ENCODE data around the gene MCM7.
A peak's percentile ranks its signal among the peaks of the same experiment; 100 is the strongest.
"Not testable (repeated sequence)": the region's sequence is repeated elsewhere in the genome, so short reads cannot be mapped to it uniquely, and the experiment has no call there.

The MCM7 gene

DNA sequence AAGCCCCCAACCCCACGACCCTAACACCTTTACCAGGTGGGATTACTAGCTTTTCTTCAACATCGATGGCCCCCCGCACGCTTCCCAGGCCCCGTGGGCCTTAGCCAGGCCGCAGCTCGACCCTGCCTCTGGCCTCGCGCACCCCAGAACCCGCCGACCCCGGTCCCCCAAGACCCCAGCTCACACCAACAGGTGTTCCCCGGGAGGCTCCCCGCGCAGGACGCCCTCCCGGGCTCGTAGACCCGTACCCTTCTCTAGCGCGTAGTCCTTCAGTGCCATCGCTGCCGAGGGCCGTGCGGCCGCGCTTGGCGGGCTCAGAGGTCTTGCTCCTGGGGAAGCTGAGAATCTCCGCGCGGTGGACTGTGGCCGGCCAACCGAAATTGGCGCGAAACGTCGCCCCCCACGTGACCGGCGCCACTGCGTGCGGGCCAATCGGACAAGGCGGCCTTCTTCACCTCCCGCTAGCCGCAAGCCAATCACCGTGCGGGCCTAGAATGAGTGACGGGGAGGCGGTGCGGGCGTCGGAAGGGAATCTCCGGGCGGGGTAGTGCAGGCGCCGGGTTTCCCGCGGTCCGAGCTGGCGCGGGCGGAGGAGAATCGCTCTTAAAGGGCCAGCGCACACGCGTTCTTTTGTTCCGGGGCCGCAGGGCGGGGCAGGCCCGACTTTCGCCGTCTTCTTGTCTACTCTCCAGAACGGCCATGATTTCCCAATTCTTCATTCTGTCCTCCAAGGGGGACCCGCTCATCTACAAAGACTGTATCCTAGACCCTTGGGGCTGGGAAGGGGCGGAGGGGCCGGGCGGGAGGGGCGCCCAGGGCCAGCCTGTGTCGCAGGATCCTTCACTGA is at the start of gene MCM7, which contains the start of gene AP4M1:
Gene MCM7 (minus strand): TSS at position 382 of the 847 bp plus-strand sequence. CDS start 103 bp downstream, at position 279.
Gene AP4M1 (plus strand): TSS at position 628 of the 847 bp plus-strand sequence. CDS start 72 bp downstream, at position 700.
- peak; percentile 97 for DNase-seq (ENCODE audit: low spot score)

- peak; percentile 97 for DNase-seq (ENCODE audit: low spot score)
Measured at GRCh38 chr7:100148559-100149328, 47.5 kb upstream of the MCM7 start, which contains the start of gene LAMTOR4. Gene LAMTOR4, plus strand, starts transcription at chr7:100148918. Its CDS starts 55 bp downstream, at chr7:100148973.

- no peak for DNase-seq (ENCODE audit: low spot score)
Measured at GRCh38 chr7:100148225-100148558, 47.0 kb upstream of the MCM7 start.

DNA sequence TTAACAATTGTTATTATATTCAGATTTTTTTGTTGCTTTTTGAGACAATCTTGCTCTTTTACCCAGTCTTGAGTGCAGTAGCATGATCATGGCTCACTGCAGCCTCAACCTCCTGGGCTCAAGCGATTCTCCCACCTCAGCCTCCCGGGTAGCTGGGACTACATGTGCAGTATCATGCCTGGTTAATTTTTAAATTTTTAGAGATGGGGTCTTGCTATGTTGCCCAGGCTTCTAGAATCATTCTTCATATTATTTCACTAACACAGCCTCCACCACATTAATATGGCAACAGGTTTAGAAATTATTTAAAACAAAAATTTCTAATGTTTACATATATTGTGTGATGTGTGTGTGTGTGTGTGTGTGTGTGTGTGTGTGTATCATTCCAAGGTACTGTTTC is 46.1 kb upstream of the MCM7 start:
- no peak for DNase-seq (ENCODE audit: low spot score)

DNA sequence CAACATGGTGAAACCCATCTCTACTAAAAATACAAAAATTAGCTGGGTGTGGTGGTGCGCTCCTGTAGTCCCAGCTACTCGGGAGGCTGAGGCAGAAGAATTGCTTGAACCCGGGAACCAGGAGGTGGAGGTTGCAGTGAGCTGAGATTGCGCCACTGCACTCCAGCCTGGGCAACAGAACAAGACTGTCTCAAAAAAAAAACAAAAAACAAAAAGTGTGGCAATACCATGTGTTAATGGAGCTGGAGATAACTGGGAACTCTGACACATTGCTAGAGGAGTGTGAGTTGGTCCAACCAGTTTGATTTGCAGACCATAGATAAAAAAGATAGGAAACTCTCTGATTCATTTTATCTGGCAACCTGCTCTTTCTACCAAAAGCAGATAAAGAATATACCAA is 45.2 kb upstream of the MCM7 start:
- not testable (repeated sequence) for DNase-seq (ENCODE audit: low spot score)

DNA sequence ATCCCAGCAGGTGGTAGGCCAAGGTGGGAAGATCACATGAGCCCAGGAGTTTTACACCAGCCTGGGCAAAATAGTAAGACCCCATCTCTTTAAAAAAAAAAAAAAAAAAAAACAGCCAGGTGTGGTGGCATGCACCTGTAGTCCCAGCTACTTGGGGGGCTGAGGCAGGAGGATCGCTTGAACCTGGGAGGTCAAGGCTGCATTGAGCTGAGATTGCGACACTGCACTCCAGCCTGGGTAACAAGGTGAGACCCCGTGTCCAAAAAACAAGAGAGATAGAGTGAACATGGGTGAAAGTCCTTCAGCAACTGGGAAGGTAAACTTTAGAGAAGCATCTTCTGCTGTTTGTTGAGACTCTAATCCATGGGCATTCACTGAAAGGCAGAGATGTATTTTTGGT is 41.3 kb upstream of the MCM7 start:
- DNase-seq (ENCODE audit: low spot score), result no peak

- DNase-seq (ENCODE audit: low spot score), result no peak
Measured at GRCh38 chr7:100141555-100141949, 40.4 kb upstream of the MCM7 start.

- no peak for DNase-seq (ENCODE audit: low spot score)
Measured at GRCh38 chr7:100137851-100138760, 36.9 kb upstream of the MCM7 start.

- DNase-seq (ENCODE audit: low spot score), result peak; percentile 67
Measured at GRCh38 chr7:100132697-100133151, 31.5 kb upstream of the MCM7 start.

- no peak for DNase-seq (ENCODE audit: low spot score)
Measured at GRCh38 chr7:100132126-100132525, 30.9 kb upstream of the MCM7 start.

GRCh38 chr7:100130608-100131453 is 29.6 kb upstream of the MCM7 start:
- peak; percentile 45 for DNase-seq (ENCODE audit: low spot score)

- DNase-seq (ENCODE audit: low spot score), result not testable (repeated sequence)
Measured at GRCh38 chr7:100130220-100130607, 29.0 kb upstream of the MCM7 start.

- no peak for DNase-seq (ENCODE audit: low spot score)
Measured at GRCh38 chr7:100128637-100128963, 27.4 kb upstream of the MCM7 start.

- no peak for DNase-seq (ENCODE audit: low spot score)
Measured at GRCh38 chr7:100127866-100128636, 26.9 kb upstream of the MCM7 start.

- peak; percentile 84 for DNase-seq (ENCODE audit: low spot score)
Measured at GRCh38 chr7:100126931-100127865, 26.0 kb upstream of the MCM7 start, which contains the start of gene MBLAC1. Gene MBLAC1, plus strand, starts transcription at chr7:100126967. Its CDS starts 429 bp downstream, at chr7:100127396.

- DNase-seq (ENCODE audit: low spot score), result no peak
Measured at GRCh38 chr7:100126239-100126930, 25.2 kb upstream of the MCM7 start.

GRCh38 chr7:100124301-100125230 is 23.4 kb upstream of the MCM7 start:
- no peak for DNase-seq (ENCODE audit: low spot score)
